GM23338 (cell line): ENCODE results near the gene ROBO1. TPM values are rescaled to one million over a fixed set of nuclear protein-coding genes. Genes with fewer than 3 reads are reported as not detected.

Source experiments
- ATAC-seq: fragments of 200-7000 bp; cut with Tn5 transposase; 3 replicates; pipeline ENCODE4 v1.9.1; 2020
- DNase-seq: peaks from one replicate; pipeline ENCODE4 v3.0.0-alpha.2; 2015; ENCODE audit warnings: low spot score
- H2AFZ ChIP-seq: fragments of 200-600 bp; sonication (generic); 2 replicates; pipeline ENCODE4 v1.8.0; 2016; ENCODE audit warnings: antibody characterized with exemption, mild to moderate bottlenecking, moderate library complexity
- H3F3A ChIP-seq: fragments of 200-600 bp; sonication (generic); replicated peaks from 2 replicates; pipeline ENCODE4 v1.8.0; 2017; ENCODE audit warnings: antibody characterized with exemption, mixed run types, low read depth
- H3K27ac ChIP-seq: fragments of 200-600 bp; sonication (generic); 2 replicates; pipeline ENCODE4 v1.6.1; 2016; ENCODE audit warnings: low read depth
- H3K27me3 ChIP-seq: fragments of 200-600 bp; sonication (generic); 2 replicates; pipeline ENCODE4 v1.8.0; 2016; ENCODE audit warnings: mild to moderate bottlenecking, mixed run types, moderate library complexity; ENCODE audit not compliant: insufficient read depth
- H3K36me3 ChIP-seq: fragments of 200-600 bp; sonication (generic); 2 replicates; pipeline ENCODE4 v1.8.0; 2016; ENCODE audit warnings: mild to moderate bottlenecking; ENCODE audit not compliant: insufficient read depth
- H3K4me1 ChIP-seq: fragments of 200-600 bp; sonication (generic); 2 replicates; pipeline ENCODE4 v1.8.0; 2016; ENCODE audit warnings: mild to moderate bottlenecking, moderate library complexity; ENCODE audit not compliant: insufficient read depth
- H3K4me2 ChIP-seq: fragments of 200-600 bp; sonication (generic); 2 replicates; pipeline ENCODE4 v1.7.1; 2017; ENCODE audit warnings: mixed run types
- H3K4me3 ChIP-seq: fragments of 200-600 bp; sonication (generic); 2 replicates; pipeline ENCODE4 v1.6.1; 2016; ENCODE audit warnings: mixed run types
- H3K79me2 ChIP-seq: fragments of 200-600 bp; sonication (generic); replicated peaks from 2 replicates; pipeline ENCODE4 v1.8.0; 2017; ENCODE audit warnings: mild to moderate bottlenecking; ENCODE audit not compliant: insufficient read depth
- H3K9me2 ChIP-seq: fragments of 200-600 bp; sonication (generic); 2 replicates; pipeline ENCODE4 v1.8.0; 2017; ENCODE audit not compliant: insufficient read depth
- H4K20me1 ChIP-seq: fragments of 200-600 bp; sonication (generic); replicated peaks from 2 replicates; pipeline ENCODE4 v1.8.0; 2017; ENCODE audit warnings: mild to moderate bottlenecking; ENCODE audit not compliant: insufficient read depth
- H3K27ac Mint-ChIP-seq: 2 replicates; pipeline ENCODE4 v1.8.0; 2020; ENCODE audit warnings: inconsistent platforms, mild to moderate bottlenecking, moderate library complexity, mixed read lengths
- H3K27me3 Mint-ChIP-seq: 3 replicates; pipeline ENCODE4 v1.8.0; 2022; ENCODE audit warnings: low read depth, mild to moderate bottlenecking, moderate library complexity, mixed read lengths, inconsistent platforms; ENCODE audit not compliant: insufficient read depth, poor library complexity
- H3K36me3 Mint-ChIP-seq: 3 replicates; pipeline ENCODE4 v1.8.0; 2021; ENCODE audit warnings: low read depth, mild to moderate bottlenecking, inconsistent platforms, moderate library complexity, mixed read lengths
- H3K4me1 Mint-ChIP-seq: 3 replicates; pipeline ENCODE4 v1.8.0; 2020; ENCODE audit warnings: mild to moderate bottlenecking, inconsistent platforms, mixed read lengths
- H3K4me3 Mint-ChIP-seq: 3 replicates; pipeline ENCODE4 v1.8.0; 2021; ENCODE audit warnings: moderate library complexity, mild to moderate bottlenecking, inconsistent platforms, mixed read lengths
- H3K9me3 Mint-ChIP-seq: 3 replicates; pipeline ENCODE4 v1.8.0; 2020; ENCODE audit warnings: moderate library complexity, mild to moderate bottlenecking, inconsistent platforms, mixed read lengths
- EZH2phosphoT487 ChIP-seq: fragments of 200-600 bp; sonication (generic); IDR thresholded peaks from one replicate; pipeline ENCODE4 v1.8.1; 2018; ENCODE audit warnings: antibody characterized with exemption; ENCODE audit not compliant: unreplicated experiment
- JUNB ChIP-seq: IDR thresholded peaks from one replicate; pipeline ENCODE4 v1.6.1; 2016; ENCODE audit warnings: antibody characterized with exemption; ENCODE audit not compliant: unreplicated experiment
- NANOG ChIP-seq: IDR thresholded peaks from 2 replicates; pipeline ENCODE4 v1.6.1; 2016; ENCODE audit warnings: antibody characterized with exemption, borderline replicate concordance
- POLR2AphosphoS5 ChIP-seq: IDR thresholded peaks from 2 replicates; pipeline ENCODE4 v1.6.1; 2016; ENCODE audit warnings: antibody characterized with exemption, low read depth
- REST ChIP-seq: IDR thresholded peaks from one replicate; pipeline ENCODE4 v1.6.1; 2018; ENCODE audit warnings: antibody characterized with exemption; ENCODE audit not compliant: unreplicated experiment
- polyA plus RNA-seq: library from polyadenylated mRNA; unstranded; fragments of >200 nt; fragmentation: Nextera tagmentation; extraction: Ambion mirVana; gene quantifications from 2 replicates; pipeline ENCODE4 v1.2.1, GENCODE V29; 2016
- total RNA-seq: library from RNA; depleted of rRNA; stranded (reverse); fragments of >200 nt; shearing (Covaris generic); gene quantifications from 2 replicates; pipeline ENCODE4 v1.2.3, GENCODE V29; 2014
- TF ChIP-seq, protein P1 (sequence below): fragments of 250-450 bp; sonication (Bioruptor Pico); IDR thresholded peaks from 2 replicates; pipeline ENCODE4 v1.5.0; 2020; ENCODE audit warnings: mild to moderate bottlenecking, moderate library complexity
- TF ChIP-seq, protein P2 (sequence below), 2 experiments: fragments of 200-600 bp in 1 of 2; sonication (generic) in 1 of 2; conservative IDR thresholded peaks; 2 replicates each; pipeline versions ENCODE4 v1.5.1 to v1.6.1; 2016 to 2017; ENCODE audit warnings: antibody characterized with exemption in 2 of 2, low read depth in 2 of 2, mild to moderate bottlenecking in 2 of 2, moderate library complexity in 1 of 2
- TF ChIP-seq, protein P3 (sequence below): IDR thresholded peaks from 2 replicates; pipeline ENCODE4 v1.6.1; 2016; ENCODE audit warnings: antibody characterized with exemption

Gene ROBO1
- total and polyA plus RNA-seq, 2 experiments from 2014 or later, result 19.2 to 78.3 TPM

DNA sequence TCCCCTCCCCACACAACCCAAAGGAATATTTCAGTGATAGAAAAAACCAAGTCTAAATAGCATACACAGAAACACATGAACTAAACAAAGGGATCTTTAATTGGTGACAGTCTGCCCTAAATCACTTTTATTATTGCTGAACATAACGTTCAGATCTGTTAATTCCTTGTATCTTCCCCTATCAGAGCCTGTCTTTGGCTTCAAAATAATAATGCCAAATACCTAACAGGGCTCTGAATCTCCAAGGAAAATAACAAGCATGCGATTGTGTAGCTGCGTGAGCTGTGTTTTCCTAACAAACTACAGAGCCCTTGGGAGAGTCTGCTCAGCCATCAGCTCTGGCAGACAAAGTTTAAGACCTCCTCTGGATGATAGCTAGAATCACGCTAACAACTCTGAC is 1010.1 kb downstream of the ROBO1 start:
- H3K27ac ChIP-seq, result no peak overlapping the region
- Mint-ChIP-seq H3K4me3 (no peak overlapping the region), H3K27ac (peak overlapping the region; percentile 64; the same call in 1 of the 2 replicates)

GRCh38 chr3:78754066-78754743 is 1013.6 kb downstream of the ROBO1 start:
- H3K27ac Mint-ChIP-seq, result no peak overlapping the region
- H3K79me2 ChIP-seq, result no peaks in the 10 kb centered on the region
- no peak overlapping the region for H3K4me3 Mint-ChIP-seq
- DNase-seq (no peak), ATAC-seq (no peak)
- H3K36me3 Mint-ChIP-seq, result no peaks in the 10 kb centered on the region
- no peaks in the 10 kb centered on the region for H4K20me1 ChIP-seq
- no peak overlapping the region for H2AFZ ChIP-seq
- no peak overlapping the region for H3K27ac ChIP-seq
- no peaks in the 10 kb centered on the region for H3K9me3 Mint-ChIP-seq
- H3K4me3 ChIP-seq, result no peak overlapping the region
- no peaks in the 10 kb centered on the region for H3K36me3 ChIP-seq
- no peaks in the 10 kb centered on the region for H3K27me3 Mint-ChIP-seq
- H3K4me1 ChIP-seq, result peaks cover 5% of the 10 kb centered on the region; the same call in 1 of the 2 replicates
- H3K4me1 Mint-ChIP-seq, result peaks cover 6% of the 10 kb centered on the region; the same call in 2 of the 3 replicates
- no peak overlapping the region for H3K4me2 ChIP-seq
- H3K9me2 ChIP-seq, result no peaks in the 10 kb centered on the region
- H3F3A ChIP-seq, result no peaks in the 10 kb centered on the region
- no peaks in the 10 kb centered on the region for H3K27me3 ChIP-seq
- TF ChIP-seq POLR2AphosphoS5, result no peak
- TF ChIP-seq REST, result no peak
- no peak for TF ChIP-seq JUNB
- no peak for TF ChIP-seq EZH2phosphoT487
- TF ChIP-seq, protein P1, sequence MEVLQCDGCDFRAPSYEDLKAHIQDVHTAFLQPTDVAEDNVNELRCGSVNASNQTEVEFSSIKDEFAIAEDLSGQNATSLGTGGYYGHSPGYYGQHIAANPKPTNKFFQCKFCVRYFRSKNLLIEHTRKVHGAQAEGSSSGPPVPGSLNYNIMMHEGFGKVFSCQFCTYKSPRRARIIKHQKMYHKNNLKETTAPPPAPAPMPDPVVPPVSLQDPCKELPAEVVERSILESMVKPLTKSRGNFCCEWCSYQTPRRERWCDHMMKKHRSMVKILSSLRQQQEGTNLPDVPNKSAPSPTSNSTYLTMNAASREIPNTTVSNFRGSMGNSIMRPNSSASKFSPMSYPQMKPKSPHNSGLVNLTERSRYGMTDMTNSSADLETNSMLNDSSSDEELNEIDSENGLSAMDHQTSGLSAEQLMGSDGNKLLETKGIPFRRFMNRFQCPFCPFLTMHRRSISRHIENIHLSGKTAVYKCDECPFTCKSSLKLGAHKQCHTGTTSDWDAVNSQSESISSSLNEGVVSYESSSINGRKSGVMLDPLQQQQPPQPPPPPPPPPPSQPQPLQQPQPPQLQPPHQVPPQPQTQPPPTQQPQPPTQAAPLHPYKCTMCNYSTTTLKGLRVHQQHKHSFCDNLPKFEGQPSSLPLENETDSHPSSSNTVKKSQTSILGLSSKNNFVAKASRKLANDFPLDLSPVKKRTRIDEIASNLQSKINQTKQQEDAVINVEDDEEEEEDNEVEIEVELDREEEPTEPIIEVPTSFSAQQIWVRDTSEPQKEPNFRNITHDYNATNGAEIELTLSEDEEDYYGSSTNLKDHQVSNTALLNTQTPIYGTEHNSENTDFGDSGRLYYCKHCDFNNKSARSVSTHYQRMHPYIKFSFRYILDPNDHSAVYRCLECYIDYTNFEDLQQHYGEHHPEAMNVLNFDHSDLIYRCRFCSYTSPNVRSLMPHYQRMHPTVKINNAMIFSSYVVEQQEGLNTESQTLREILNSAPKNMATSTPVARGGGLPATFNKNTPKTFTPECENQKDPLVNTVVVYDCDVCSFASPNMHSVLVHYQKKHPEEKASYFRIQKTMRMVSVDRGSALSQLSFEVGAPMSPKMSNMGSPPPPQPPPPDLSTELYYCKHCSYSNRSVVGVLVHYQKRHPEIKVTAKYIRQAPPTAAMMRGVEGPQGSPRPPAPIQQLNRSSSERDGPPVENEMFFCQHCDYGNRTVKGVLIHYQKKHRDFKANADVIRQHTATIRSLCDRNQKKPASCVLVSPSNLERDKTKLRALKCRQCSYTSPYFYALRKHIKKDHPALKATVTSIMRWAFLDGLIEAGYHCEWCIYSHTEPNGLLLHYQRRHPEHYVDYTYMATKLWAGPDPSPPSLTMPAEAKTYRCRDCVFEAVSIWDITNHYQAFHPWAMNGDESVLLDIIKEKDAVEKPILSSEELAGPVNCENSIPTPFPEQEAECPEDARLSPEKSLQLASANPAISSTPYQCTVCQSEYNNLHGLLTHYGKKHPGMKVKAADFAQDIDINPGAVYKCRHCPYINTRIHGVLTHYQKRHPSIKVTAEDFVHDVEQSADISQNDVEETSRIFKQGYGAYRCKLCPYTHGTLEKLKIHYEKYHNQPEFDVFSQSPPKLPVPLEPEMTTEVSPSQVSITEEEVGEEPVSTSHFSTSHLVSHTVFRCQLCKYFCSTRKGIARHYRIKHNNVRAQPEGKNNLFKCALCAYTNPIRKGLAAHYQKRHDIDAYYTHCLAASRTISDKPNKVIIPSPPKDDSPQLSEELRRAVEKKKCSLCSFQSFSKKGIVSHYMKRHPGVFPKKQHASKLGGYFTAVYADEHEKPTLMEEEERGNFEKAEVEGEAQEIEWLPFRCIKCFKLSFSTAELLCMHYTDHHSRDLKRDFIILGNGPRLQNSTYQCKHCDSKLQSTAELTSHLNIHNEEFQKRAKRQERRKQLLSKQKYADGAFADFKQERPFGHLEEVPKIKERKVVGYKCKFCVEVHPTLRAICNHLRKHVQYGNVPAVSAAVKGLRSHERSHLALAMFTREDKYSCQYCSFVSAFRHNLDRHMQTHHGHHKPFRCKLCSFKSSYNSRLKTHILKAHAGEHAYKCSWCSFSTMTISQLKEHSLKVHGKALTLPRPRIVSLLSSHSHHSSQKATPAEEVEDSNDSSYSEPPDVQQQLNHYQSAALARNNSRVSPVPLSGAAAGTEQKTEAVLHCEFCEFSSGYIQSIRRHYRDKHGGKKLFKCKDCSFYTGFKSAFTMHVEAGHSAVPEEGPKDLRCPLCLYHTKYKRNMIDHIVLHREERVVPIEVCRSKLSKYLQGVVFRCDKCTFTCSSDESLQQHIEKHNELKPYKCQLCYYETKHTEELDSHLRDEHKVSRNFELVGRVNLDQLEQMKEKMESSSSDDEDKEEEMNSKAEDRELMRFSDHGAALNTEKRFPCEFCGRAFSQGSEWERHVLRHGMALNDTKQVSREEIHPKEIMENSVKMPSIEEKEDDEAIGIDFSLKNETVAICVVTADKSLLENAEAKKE (CRISPR knock-in tag), result no peak
- TF ChIP-seq, protein P2, sequence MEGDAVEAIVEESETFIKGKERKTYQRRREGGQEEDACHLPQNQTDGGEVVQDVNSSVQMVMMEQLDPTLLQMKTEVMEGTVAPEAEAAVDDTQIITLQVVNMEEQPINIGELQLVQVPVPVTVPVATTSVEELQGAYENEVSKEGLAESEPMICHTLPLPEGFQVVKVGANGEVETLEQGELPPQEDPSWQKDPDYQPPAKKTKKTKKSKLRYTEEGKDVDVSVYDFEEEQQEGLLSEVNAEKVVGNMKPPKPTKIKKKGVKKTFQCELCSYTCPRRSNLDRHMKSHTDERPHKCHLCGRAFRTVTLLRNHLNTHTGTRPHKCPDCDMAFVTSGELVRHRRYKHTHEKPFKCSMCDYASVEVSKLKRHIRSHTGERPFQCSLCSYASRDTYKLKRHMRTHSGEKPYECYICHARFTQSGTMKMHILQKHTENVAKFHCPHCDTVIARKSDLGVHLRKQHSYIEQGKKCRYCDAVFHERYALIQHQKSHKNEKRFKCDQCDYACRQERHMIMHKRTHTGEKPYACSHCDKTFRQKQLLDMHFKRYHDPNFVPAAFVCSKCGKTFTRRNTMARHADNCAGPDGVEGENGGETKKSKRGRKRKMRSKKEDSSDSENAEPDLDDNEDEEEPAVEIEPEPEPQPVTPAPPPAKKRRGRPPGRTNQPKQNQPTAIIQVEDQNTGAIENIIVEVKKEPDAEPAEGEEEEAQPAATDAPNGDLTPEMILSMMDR (conservative IDR thresholded peaks at IDR 0.05; ENCODE audit: low read depth in 2 of 2), result no peak
- TF ChIP-seq, protein P3, sequence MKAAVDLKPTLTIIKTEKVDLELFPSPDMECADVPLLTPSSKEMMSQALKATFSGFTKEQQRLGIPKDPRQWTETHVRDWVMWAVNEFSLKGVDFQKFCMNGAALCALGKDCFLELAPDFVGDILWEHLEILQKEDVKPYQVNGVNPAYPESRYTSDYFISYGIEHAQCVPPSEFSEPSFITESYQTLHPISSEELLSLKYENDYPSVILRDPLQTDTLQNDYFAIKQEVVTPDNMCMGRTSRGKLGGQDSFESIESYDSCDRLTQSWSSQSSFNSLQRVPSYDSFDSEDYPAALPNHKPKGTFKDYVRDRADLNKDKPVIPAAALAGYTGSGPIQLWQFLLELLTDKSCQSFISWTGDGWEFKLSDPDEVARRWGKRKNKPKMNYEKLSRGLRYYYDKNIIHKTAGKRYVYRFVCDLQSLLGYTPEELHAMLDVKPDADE, result no peak
- no peak for TF ChIP-seq NANOG

More for the DNA sequence above, 1010.1 kb downstream of the ROBO1 start:
- Histone ChIP-seq H3K4me1 (peaks cover 5% of the 10 kb centered on the region; the same call in 1 of the 2 replicates), H3K4me2 (no peak overlapping the region), H3K4me3 (no peak overlapping the region), H3K79me2 (no peaks in the 10 kb centered on the region), H2AFZ (no peak overlapping the region), H3K36me3 (no peaks in the 10 kb centered on the region), H4K20me1 (no peaks in the 10 kb centered on the region), H3K9me2 (peaks cover 4% of the 10 kb centered on the region; the same call in 1 of the 2 replicates), H3F3A (no peaks in the 10 kb centered on the region), H3K27me3 (no peaks in the 10 kb centered on the region)
- peaks cover 6% of the 10 kb centered on the region for H3K4me1 Mint-ChIP-seq
- ATAC-seq (no peak), DNase-seq (no peak)
- no peaks in the 10 kb centered on the region for H3K27me3 Mint-ChIP-seq
- H3K36me3 Mint-ChIP-seq, result no peaks in the 10 kb centered on the region
- no peaks in the 10 kb centered on the region for H3K9me3 Mint-ChIP-seq
- TF ChIP-seq POLR2AphosphoS5, result no peak
